Measurements from ENCODE around the gene LTB4R.
A peak's percentile ranks its signal among the peaks of the same experiment; 100 is the strongest.

The LTB4R gene

DNA sequence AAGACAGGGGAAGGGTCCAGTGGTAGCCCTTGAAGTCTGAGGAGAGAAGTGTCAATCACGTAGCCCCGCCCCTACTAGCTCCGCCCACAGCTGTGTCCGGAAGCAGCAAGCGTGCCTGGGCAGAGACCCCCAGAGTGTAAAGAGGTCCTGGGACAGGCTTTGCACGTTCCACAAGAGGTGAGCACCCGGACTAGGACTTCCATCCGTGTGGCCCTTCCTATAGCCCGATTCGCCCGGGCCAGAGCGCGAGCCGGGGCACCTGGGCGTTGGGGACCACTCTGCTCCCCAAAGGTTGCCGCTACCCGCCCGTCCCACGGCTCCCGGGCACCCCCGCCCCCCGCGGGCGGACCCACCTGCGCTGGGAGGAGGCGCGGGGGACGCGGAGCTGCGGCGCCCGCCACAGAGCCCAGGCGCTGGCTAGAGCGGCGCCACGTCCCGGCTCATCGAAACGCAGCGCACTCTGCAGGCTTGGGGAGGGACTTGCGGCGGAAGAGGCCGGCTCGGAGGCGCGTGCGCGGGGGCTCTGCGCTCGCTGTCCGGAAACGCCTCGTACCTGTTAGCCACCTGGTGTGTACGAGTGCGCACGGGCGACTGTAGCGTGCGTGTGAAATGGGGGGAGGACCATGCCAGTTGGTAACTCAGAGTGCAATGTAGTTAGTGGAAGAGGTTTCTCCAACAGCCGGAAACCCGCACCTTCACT, 40.0 kb upstream of the LTB4R start, which contains the start of gene RABGGTA:
Gene RABGGTA, minus strand, starts transcription at position 464 of the 700 bp plus-strand sequence. CDS start 482 bp downstream, outside the sequence.
- peak; percentile 46 for DNase-seq (ENCODE audit: low read depth)
- H3K4me3 ChIP-seq (ENCODE audit: control insufficient read depth, low read depth, low read length), result peak within 1 kb of the TSS; percentile 79
- TF ChIP-seq, protein P1, sequence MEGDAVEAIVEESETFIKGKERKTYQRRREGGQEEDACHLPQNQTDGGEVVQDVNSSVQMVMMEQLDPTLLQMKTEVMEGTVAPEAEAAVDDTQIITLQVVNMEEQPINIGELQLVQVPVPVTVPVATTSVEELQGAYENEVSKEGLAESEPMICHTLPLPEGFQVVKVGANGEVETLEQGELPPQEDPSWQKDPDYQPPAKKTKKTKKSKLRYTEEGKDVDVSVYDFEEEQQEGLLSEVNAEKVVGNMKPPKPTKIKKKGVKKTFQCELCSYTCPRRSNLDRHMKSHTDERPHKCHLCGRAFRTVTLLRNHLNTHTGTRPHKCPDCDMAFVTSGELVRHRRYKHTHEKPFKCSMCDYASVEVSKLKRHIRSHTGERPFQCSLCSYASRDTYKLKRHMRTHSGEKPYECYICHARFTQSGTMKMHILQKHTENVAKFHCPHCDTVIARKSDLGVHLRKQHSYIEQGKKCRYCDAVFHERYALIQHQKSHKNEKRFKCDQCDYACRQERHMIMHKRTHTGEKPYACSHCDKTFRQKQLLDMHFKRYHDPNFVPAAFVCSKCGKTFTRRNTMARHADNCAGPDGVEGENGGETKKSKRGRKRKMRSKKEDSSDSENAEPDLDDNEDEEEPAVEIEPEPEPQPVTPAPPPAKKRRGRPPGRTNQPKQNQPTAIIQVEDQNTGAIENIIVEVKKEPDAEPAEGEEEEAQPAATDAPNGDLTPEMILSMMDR (IDR thresholded peaks at IDR 0.05; ENCODE audit: control insufficient read depth, insufficient read depth, low read depth, low read length, missing control alignments), result peak; percentile 66

DNA sequence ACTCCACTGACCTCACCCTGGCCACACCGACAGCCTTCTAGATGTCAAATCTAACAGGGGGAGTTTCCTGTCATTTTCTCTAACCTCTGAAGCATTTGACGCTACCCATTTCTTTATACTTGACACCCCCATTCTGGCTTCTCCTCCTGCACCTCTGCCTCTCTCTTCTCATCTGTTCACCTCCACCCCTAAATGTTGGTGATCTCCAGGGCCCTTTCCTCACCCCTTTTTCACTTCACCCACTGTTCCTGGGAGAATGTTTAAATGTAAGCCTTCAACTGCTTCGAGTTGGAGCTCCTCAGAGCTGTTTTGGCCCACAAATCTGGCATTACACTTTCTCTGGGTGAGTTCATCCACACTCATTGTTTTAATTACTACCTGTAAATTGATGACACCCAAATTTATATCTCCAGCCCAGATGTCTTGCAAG, 39.5 kb upstream of the LTB4R start:
- TF ChIP-seq, protein P1 (IDR thresholded peaks at IDR 0.05; ENCODE audit: control insufficient read depth, insufficient read depth, low read depth, low read length, missing control alignments), result no peak
- no peak for DNase-seq (ENCODE audit: low read depth)
- peak overlapping the region; percentile 79 for H3K4me3 ChIP-seq (ENCODE audit: control insufficient read depth, low read depth, low read length)

DNA sequence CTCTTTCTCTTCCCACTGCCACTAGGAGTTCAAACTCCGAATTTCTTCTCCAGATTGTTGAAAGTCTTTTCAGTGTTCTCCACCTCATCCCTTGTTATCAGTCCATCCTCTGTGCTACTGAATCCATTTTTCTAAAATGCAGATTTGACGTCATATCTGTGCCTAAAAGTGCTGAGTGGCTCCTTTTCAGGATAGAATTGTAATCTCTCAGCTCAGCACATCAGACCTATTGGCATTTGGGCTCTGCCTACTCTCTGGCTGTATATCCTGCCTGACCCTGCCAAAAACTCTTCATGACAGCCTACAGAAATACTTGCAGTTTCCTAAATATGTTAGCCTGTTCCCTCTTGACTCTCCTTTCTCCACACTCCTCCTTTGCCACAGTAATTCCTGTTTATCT, 38.8 kb upstream of the LTB4R start:
- TF ChIP-seq, protein P1 (IDR thresholded peaks at IDR 0.05; ENCODE audit: control insufficient read depth, insufficient read depth, low read depth, low read length, missing control alignments), result no peak
- H3K4me3 ChIP-seq (ENCODE audit: control insufficient read depth, low read depth, low read length), result no peak overlapping the region
- no peak for DNase-seq (ENCODE audit: low read depth)

DNA sequence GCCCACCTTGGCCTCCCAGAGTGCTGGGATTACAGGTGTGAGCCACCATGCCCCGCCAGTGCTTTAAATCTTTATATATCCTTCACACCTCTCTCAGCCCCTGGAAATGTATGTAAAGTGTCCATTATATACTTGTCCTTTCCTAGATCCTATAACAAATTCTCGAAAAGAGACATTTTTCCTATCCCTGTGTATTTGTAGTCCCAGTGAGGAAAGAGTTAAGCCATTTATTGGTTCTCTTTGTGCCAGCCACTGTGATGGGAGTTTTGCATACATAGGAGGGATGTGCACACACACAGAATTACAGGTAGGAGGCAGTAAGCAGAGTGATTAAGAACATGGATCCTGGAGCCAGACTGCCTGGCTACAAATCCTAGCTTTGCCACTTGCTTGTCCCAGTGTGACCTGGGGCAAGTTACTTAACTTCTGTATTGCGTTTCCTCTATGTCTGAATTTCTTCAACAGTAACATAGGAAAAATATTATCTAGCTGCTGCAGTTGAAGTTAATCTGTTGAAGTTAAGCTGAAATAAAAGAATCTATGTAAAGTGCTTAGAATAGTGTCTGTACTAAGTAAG, 37.8 kb upstream of the LTB4R start:
- no peak for DNase-seq (ENCODE audit: low read depth)
- H3K4me3 ChIP-seq (ENCODE audit: control insufficient read depth, low read depth, low read length), result no peak overlapping the region
- TF ChIP-seq, protein P1 (IDR thresholded peaks at IDR 0.05; ENCODE audit: control insufficient read depth, insufficient read depth, low read depth, low read length, missing control alignments), result no peak

DNA sequence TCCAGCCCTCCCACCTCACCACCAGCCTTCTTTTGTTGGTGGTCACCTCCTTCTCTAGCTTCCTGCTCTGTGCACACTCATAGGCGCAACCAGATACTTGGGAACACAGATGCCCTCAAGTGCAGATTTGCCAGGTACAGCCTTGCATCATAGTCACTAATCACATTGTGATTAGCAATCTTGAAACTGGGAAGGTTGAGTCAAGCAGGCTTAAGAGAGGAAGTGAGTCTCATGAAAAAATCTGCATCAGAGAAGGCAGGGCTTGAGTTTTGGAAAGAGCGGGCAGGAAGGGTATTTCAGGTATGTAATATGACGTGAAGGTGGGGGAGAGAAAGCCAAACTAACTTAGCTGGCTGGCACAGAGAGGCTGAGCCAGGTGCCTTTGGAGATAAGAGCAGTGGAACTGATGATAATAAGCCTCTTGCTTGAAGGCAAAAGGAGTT, 37.2 kb upstream of the LTB4R start:
- DNase-seq (ENCODE audit: low read depth), result no peak
- H3K4me3 ChIP-seq (ENCODE audit: control insufficient read depth, low read depth, low read length), result no peak overlapping the region
- TF ChIP-seq, protein P1 (IDR thresholded peaks at IDR 0.05; ENCODE audit: control insufficient read depth, insufficient read depth, low read depth, low read length, missing control alignments), result no peak

DNA sequence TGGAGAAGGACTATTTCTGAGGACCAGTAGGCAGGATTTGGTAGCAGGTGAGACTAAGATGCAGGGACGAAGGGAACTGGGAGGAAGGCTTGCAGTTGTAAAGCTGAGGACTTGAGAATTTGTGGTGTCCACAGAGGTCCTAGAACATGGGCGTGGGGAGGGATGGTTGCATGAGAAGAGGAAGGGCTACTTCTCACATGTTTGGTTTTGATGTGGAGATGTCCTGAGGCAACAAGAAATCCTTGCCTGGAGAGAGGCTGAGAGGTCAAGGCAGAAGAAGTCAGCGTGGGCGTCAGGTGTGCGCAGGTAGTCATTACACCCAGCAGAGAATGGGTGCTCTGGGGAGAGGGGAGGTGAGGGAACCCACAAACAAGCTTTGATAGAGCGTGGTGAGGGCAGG, 34.2 kb upstream of the LTB4R start:
- H3K4me3 ChIP-seq (ENCODE audit: control insufficient read depth, low read depth, low read length), result no peak overlapping the region
- no peak for DNase-seq (ENCODE audit: low read depth)
- TF ChIP-seq, protein P1 (IDR thresholded peaks at IDR 0.05; ENCODE audit: control insufficient read depth, insufficient read depth, low read depth, low read length, missing control alignments), result no peak
